KMS-11 (cell line): ENCODE data around the gene BAX.
"Not testable (repeated sequence)": the region's sequence is repeated elsewhere in the genome, so short reads cannot be mapped to it uniquely, and the experiment has no call there.

Experiments
- H2AFZ ChIP-seq: fragments of 200-600 bp; sonication (generic); 2 replicates; pipeline ENCODE4 v1.6.1; 2016; ENCODE audit warnings: antibody characterized with exemption, mixed run types, low read depth
- H3K27ac ChIP-seq: fragments of 200-600 bp; sonication (generic); 2 replicates; pipeline ENCODE4 v1.6.1; 2016; ENCODE audit warnings: mild to moderate bottlenecking, mixed run types
- H3K27me3 ChIP-seq: fragments of 200-600 bp; sonication (generic); 2 replicates; pipeline ENCODE4 v1.6.1; 2017; ENCODE audit warnings: mild to moderate bottlenecking, low read depth, mixed run types, moderate library complexity; ENCODE audit not compliant: insufficient read depth
- H3K36me3 ChIP-seq: fragments of 200-600 bp; sonication (generic); 2 replicates; pipeline ENCODE4 v1.6.1; 2017; ENCODE audit warnings: mild to moderate bottlenecking, mixed run types; ENCODE audit not compliant: insufficient read depth
- H3K4me1 ChIP-seq: fragments of 200-600 bp; sonication (generic); 2 replicates; pipeline ENCODE4 v1.6.1; 2016; ENCODE audit warnings: mild to moderate bottlenecking, low read depth, mixed run types; ENCODE audit not compliant: poor library complexity, severe bottlenecking
- H3K4me2 ChIP-seq: fragments of 200-600 bp; sonication (generic); 2 replicates; pipeline ENCODE4 v1.7.0; 2016; ENCODE audit warnings: mild to moderate bottlenecking, mixed run types
- H3K4me3 ChIP-seq: fragments of 200-600 bp; sonication (generic); IDR thresholded peaks from 2 replicates; pipeline ENCODE4 v1.6.1; 2017; ENCODE audit warnings: low read depth, low read length, mixed read lengths; ENCODE audit not compliant: insufficient read depth
- H3K79me2 ChIP-seq: fragments of 200-600 bp; sonication (generic); 2 replicates; pipeline ENCODE4 v1.6.1; 2016; ENCODE audit warnings: low read depth, mixed run types; ENCODE audit not compliant: insufficient read depth
- H3K9ac ChIP-seq: fragments of 200-600 bp; sonication (generic); 2 replicates; pipeline ENCODE4 v1.6.1; 2016; ENCODE audit warnings: mild to moderate bottlenecking, mixed run types
- H4K20me1 ChIP-seq: fragments of 200-600 bp; sonication (generic); 2 replicates; pipeline ENCODE4 v1.6.1; 2016; ENCODE audit warnings: mild to moderate bottlenecking, mixed run types; ENCODE audit not compliant: insufficient read depth
- TF ChIP-seq, protein P1 (sequence below): fragments of 200-600 bp; sonication (generic); conservative IDR thresholded peaks from 2 replicates; pipeline ENCODE4 v1.6.1; 2017; ENCODE audit warnings: low read depth, mild to moderate bottlenecking, antibody characterized with exemption, low read length, moderate library complexity, mixed read lengths

BAX gene

GRCh38 chr19:48922548-48923490 lies 31.9 kb upstream of the BAX start:
- Histone ChIP-seq H3K27ac (no peak overlapping the region), H3K4me2 (no peak overlapping the region), H3K27me3 (no peaks in the 10 kb centered on the region), H3K4me1 (no peaks in the 10 kb centered on the region), H3K9ac (no peak overlapping the region), H3K79me2 (no peaks in the 10 kb centered on the region), H3K36me3 (no peaks in the 10 kb centered on the region), H3K4me3 (no peak overlapping the region), H2AFZ (no peak overlapping the region), H4K20me1 (no peaks in the 10 kb centered on the region)
- TF ChIP-seq, protein P1, sequence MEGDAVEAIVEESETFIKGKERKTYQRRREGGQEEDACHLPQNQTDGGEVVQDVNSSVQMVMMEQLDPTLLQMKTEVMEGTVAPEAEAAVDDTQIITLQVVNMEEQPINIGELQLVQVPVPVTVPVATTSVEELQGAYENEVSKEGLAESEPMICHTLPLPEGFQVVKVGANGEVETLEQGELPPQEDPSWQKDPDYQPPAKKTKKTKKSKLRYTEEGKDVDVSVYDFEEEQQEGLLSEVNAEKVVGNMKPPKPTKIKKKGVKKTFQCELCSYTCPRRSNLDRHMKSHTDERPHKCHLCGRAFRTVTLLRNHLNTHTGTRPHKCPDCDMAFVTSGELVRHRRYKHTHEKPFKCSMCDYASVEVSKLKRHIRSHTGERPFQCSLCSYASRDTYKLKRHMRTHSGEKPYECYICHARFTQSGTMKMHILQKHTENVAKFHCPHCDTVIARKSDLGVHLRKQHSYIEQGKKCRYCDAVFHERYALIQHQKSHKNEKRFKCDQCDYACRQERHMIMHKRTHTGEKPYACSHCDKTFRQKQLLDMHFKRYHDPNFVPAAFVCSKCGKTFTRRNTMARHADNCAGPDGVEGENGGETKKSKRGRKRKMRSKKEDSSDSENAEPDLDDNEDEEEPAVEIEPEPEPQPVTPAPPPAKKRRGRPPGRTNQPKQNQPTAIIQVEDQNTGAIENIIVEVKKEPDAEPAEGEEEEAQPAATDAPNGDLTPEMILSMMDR: no peak

GRCh38 chr19:48925240-48925843 lies 29.3 kb upstream of the BAX start:
- Histone ChIP-seq H3K9ac (no peak overlapping the region), H3K79me2 (no peaks in the 10 kb centered on the region), H3K4me1 (no peaks in the 10 kb centered on the region), H4K20me1 (no peaks in the 10 kb centered on the region), H3K27me3 (no peaks in the 10 kb centered on the region), H3K27ac (no peak overlapping the region), H3K36me3 (no peaks in the 10 kb centered on the region), H3K4me2 (no peak overlapping the region), H2AFZ (no peak overlapping the region), H3K4me3 (no peak overlapping the region)
- TF ChIP-seq, protein P1: no peak

DNA sequence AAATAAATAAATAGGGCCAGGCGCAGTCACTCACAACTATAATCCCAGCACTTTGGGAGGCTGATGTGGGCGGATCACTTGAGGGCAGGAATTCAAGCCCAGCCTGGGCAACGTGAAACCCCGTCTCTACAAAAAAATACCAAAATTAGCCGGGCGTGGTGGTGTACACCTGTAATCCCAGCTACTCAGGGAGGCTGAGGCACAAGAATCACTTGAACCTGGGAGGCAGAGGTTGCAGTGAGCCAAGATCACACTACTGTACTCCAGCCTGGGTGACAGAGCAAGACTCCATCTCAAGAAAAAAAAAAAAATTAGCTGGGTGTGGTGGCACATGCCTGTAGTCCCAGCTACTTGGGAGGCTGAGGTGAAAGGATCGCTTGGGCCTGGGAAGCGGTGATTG lies 28.8 kb upstream of the BAX start:
- not testable (repeated sequence) for H3K4me2 ChIP-seq, H3K4me3 ChIP-seq, H3K27me3 ChIP-seq, H3K79me2 ChIP-seq, H3K4me1 ChIP-seq, H3K9ac ChIP-seq, H4K20me1 ChIP-seq, H3K36me3 ChIP-seq, H2AFZ ChIP-seq, H3K27ac ChIP-seq

- Histone ChIP-seq H3K9ac (no peak overlapping the region), H3K4me1 (no peaks in the 10 kb centered on the region), H3K4me3 (no peak overlapping the region), H2AFZ (no peak overlapping the region), H3K36me3 (no peaks in the 10 kb centered on the region), H4K20me1 (no peaks in the 10 kb centered on the region), H3K27me3 (peaks cover 8% of the 10 kb centered on the region), H3K27ac (no peak overlapping the region), H3K79me2 (no peaks in the 10 kb centered on the region), H3K4me2 (no peak overlapping the region)
- TF ChIP-seq, protein P1: no peak
These were observed 27.8 kb upstream of the BAX start for GRCh38 chr19:48926909-48927308.

GRCh38 chr19:48927692-48928091 lies 27.0 kb upstream of the BAX start:
- H3K4me2 ChIP-seq, H3K79me2 ChIP-seq, H3K4me1 ChIP-seq, H2AFZ ChIP-seq, H4K20me1 ChIP-seq, H3K9ac ChIP-seq, H3K36me3 ChIP-seq, H3K27ac ChIP-seq, H3K4me3 ChIP-seq: not testable (repeated sequence)
- H3K27me3 ChIP-seq: peaks cover 16% of the 10 kb centered on the region
